ENCODE results near the gene ST6GAL1.

DNA sequence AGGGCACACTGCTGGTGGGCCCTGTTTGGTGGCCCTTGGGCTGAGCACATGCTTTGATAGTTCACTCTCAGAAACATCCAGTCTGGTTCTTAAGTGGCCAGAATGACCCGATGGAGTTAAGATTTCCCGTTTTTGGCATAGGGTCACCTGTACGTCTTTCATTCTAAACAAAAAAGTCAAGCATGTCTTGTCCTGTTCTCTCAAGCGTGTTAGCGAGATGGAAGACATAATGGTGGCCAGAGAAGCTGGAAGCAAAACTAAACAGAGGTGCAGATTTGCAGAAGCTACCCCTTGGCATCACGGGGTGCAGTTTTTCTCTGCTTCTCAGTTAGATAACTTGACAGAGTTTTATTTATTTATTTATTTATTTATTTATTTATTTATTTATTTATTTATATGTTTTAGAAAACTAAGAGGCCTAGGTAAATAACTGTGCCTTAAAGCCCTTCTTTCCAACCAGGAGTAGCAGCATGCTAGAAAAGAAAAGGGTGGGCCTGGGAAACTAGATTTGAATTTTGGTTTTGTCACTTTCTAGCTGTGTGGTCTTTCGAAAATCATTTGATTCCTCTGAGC, 63.0 kb downstream of the ST6GAL1 start:
- TF ChIP-seq, protein P1, sequence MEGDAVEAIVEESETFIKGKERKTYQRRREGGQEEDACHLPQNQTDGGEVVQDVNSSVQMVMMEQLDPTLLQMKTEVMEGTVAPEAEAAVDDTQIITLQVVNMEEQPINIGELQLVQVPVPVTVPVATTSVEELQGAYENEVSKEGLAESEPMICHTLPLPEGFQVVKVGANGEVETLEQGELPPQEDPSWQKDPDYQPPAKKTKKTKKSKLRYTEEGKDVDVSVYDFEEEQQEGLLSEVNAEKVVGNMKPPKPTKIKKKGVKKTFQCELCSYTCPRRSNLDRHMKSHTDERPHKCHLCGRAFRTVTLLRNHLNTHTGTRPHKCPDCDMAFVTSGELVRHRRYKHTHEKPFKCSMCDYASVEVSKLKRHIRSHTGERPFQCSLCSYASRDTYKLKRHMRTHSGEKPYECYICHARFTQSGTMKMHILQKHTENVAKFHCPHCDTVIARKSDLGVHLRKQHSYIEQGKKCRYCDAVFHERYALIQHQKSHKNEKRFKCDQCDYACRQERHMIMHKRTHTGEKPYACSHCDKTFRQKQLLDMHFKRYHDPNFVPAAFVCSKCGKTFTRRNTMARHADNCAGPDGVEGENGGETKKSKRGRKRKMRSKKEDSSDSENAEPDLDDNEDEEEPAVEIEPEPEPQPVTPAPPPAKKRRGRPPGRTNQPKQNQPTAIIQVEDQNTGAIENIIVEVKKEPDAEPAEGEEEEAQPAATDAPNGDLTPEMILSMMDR (IDR thresholded peaks at IDR 0.05) = no peak
- TF ChIP-seq POLR2A (IDR thresholded peaks at IDR 0.05) = no peak
